WI38 (cell line): ENCODE data around the gene SURF6.

Experiments
- H3K4me3 ChIP-seq: 2 replicates; pipeline ENCODE4 v1.5.1; 2011; ENCODE audit warnings: low read depth, mild to moderate bottlenecking, control low read depth, low read length
- CTCF ChIP-seq: IDR thresholded peaks from 2 replicates; pipeline ENCODE4 v1.5.1; 2012; ENCODE audit warnings: low read depth, mild to moderate bottlenecking, control low read depth, low read length

Gene SURF6

GRCh38 chr9:133341369-133342068 lies 5.5 kb upstream of the SURF6 start:
- H3K4me3 ChIP-seq = no peak overlapping the region
- TF ChIP-seq CTCF = no peak

DNA sequence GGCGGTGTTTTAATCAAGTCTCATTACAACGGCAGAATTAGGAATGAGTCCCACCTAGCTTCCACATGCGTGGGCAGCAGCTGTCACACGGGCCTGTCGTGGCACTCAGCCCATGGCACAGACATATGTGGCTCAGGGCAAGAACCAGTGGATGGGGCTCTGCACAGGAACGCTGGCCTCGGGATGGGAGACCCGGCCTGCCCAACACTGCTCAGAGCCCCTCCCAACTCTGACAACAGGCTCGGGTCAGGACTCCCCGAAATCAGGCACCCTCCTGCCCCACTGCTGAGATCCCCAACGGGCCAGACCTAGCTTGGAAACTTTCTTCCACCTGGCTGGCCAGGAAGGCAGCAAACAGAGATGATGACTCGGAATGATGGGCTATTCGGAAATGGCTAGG lies 4.9 kb upstream of the SURF6 start:
- no peak overlapping the region for H3K4me3 ChIP-seq
- no peak for TF ChIP-seq CTCF

DNA sequence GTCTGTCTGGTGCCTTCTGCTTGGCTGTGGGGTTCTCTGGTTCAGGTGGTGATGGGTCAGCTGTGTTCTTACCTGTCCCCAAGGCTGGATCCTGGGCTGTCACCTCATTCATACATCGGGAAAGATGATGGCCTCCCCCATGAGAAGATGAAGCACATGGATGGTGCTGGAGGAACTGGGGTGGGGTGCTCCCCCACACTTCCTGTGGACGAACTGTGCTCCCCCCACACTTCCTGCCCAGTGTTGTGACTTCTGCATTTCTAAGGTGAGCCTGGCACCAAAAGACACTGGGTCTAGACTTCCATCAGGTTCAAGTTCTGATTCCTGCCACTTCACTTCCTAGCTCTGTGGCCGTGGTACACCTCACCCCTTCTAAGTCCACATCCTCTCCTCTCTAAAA lies 4.3 kb upstream of the SURF6 start:
- TF ChIP-seq CTCF = no peak
- H3K4me3 ChIP-seq = no peak overlapping the region

DNA sequence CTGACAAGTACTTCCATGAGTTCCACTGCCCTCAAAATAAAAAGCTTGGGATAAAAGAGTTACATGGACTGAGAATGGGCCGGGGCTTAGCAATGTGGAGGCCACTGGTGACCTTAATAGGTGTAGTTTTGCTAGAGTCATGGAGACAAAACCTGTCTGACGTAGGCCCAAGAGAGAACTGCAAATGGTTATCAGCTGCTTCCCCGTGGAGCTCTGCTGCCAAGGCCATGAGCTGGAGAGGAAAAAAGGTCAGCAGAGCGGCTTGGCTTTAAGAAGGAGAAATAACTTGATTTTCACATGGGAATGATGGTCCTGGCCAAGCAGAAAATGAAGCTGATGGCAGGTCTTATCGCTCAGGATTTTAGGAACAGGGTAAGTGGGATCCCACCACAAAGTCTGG lies 3.7 kb upstream of the SURF6 start:
- no peak for TF ChIP-seq CTCF
- no peak overlapping the region for H3K4me3 ChIP-seq

DNA sequence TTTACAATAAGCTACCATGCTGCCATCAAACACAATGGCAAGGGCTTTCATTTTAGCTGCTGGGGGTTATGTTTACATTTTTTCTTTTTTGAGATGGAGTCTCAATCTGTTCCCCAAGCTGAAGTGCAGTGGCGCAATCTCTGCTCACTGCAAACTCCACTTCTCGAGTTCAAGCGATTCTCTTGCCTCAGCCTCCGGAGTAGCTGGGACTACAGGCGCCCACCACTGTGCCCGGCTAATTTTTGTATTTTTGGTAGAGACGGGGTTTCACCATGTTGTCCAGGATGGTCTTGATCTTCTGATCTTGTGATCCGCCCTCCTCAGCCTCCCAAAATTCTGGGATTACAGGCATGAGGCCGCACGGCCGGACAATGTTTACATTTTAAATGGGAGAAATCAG lies 1.1 kb downstream of the SURF6 start:
- H3K4me3 ChIP-seq = peak overlapping the region; percentile 94

DNA sequence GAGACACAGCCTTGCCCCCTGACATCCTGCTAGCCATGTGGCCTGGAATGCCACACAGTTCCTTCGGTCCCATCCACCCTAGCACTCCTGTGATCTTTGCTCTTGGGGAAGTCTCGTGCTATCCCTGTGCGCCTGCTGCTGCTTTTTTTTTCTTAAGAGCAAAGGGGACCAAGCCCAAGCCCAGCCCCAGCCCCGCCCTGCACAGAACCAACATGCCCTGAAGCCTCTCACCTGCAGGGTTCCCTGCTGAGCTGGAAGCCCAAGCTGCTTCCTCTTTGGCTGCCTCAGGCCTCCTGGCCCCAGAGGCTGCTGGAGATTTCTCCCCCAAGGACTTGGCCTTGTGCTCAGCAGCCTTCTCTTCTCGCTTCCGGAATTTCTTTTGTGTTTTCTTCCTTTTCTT lies 1.8 kb downstream of the SURF6 start:
- no peak for TF ChIP-seq CTCF
- H3K4me3 ChIP-seq = no peak overlapping the region

- H3K4me3 ChIP-seq = no peak overlapping the region
Observed at GRCh38 chr9:133333566-133333965, 2.4 kb downstream of the SURF6 start.

More at GRCh38 chr9:133333566-133333965, 2.4 kb downstream of the SURF6 start:
- TF ChIP-seq CTCF = no peak
